ENCODE measurements around the gene GMIP.
A peak's percentile ranks its signal among the peaks of the same experiment; 100 is the strongest.
"Not testable (repeated sequence)": the region's sequence is repeated elsewhere in the genome, so short reads cannot be mapped to it uniquely, and the experiment has no call there.

GMIP gene

GRCh38 chr19:19670070-19670551 is 26.7 kb upstream of the GMIP start:
- no peaks in the 10 kb centered on the region for H3K27me3 ChIP-seq (ENCODE audit: control insufficient read depth, insufficient read depth, low read length)
- peaks cover 8% of the 10 kb centered on the region for H3K4me1 ChIP-seq (ENCODE audit: control insufficient read depth, insufficient read depth, low read length)
- H3K36me3 ChIP-seq (ENCODE audit: insufficient read depth, low read length), result no peaks in the 10 kb centered on the region
- H3K9me3 ChIP-seq (replicated peaks; ENCODE audit: low read length), result no peaks in the 10 kb centered on the region
- no peak overlapping the region for H3K9ac ChIP-seq (ENCODE audit: low read depth, low read length)
- H3K4me2 ChIP-seq (ENCODE audit: low read length), result peak overlapping the region; percentile 91
- peak overlapping the region; percentile 90 for H3K4me3 ChIP-seq (ENCODE audit: low read length)

GRCh38 chr19:19668230-19669012 is 25.0 kb upstream of the GMIP start, which contains the start of gene ZNF101:
Gene ZNF101 (plus strand): TSS chr19:19668839. CDS start chr19:19668964, 125 bp downstream.
- Histone ChIP-seq H3K4me2 (ENCODE audit: low read length) (peak within 1 kb of the TSS; percentile 91), H3K4me3 (ENCODE audit: low read length) (peak within 1 kb of the TSS; percentile 90), H3K36me3 (ENCODE audit: insufficient read depth, low read length) (no peaks in the 10 kb centered on the region), H3K27me3 (ENCODE audit: control insufficient read depth, insufficient read depth, low read length) (no peaks in the 10 kb centered on the region), H3K9me3 (replicated peaks; ENCODE audit: low read length) (no peaks in the 10 kb centered on the region), H3K4me1 (ENCODE audit: control insufficient read depth, insufficient read depth, low read length) (peaks cover 8% of the 10 kb centered on the region), H3K9ac (ENCODE audit: low read depth, low read length) (peak within 1 kb of the TSS; percentile 98)

- not testable (repeated sequence) for H3K4me3 ChIP-seq (ENCODE audit: low read length); H3K27me3 ChIP-seq (ENCODE audit: control insufficient read depth, insufficient read depth, low read length); H3K4me2 ChIP-seq (ENCODE audit: low read length); H3K9ac ChIP-seq (ENCODE audit: low read depth, low read length); H3K9me3 ChIP-seq (replicated peaks; ENCODE audit: low read length); H3K36me3 ChIP-seq (ENCODE audit: insufficient read depth, low read length)
- H3K4me1 ChIP-seq (ENCODE audit: control insufficient read depth, insufficient read depth, low read length), result peaks cover 26% of the 10 kb centered on the region
Observed at GRCh38 chr19:19665420-19665948, 22.0 kb upstream of the GMIP start.

- Histone ChIP-seq H3K27me3 (ENCODE audit: control insufficient read depth, insufficient read depth, low read length) (no peaks in the 10 kb centered on the region), H3K9me3 (replicated peaks; ENCODE audit: low read length) (no peaks in the 10 kb centered on the region), H3K36me3 (ENCODE audit: insufficient read depth, low read length) (peaks cover 7% of the 10 kb centered on the region), H3K4me2 (ENCODE audit: low read length) (peak within 1 kb of the TSS; percentile 89), H3K4me1 (ENCODE audit: control insufficient read depth, insufficient read depth, low read length) (peaks cover 21% of the 10 kb centered on the region), H3K9ac (ENCODE audit: low read depth, low read length) (peak within 1 kb of the TSS; percentile 93), H3K4me3 (ENCODE audit: low read length) (peak within 1 kb of the TSS; percentile 94)
Observed at GRCh38 chr19:19663256-19664120, 20.0 kb upstream of the GMIP start, which contains the start of gene ATP13A1. Gene ATP13A1 (minus strand): TSS chr19:19663676. CDS start chr19:19663666, 10 bp downstream.

- H3K36me3 ChIP-seq (ENCODE audit: insufficient read depth, low read length), result peaks cover 14% of the 10 kb centered on the region
- peaks cover 18% of the 10 kb centered on the region for H3K4me1 ChIP-seq (ENCODE audit: control insufficient read depth, insufficient read depth, low read length)
- no peaks in the 10 kb centered on the region for H3K9me3 ChIP-seq (replicated peaks; ENCODE audit: low read length)
- H3K4me3 ChIP-seq (ENCODE audit: low read length), result peak overlapping the region; percentile 94
- H3K9ac ChIP-seq (ENCODE audit: low read depth, low read length), result peak overlapping the region; percentile 93
- H3K4me2 ChIP-seq (ENCODE audit: low read length), result peak overlapping the region; percentile 89
- no peaks in the 10 kb centered on the region for H3K27me3 ChIP-seq (ENCODE audit: control insufficient read depth, insufficient read depth, low read length)
Observed at GRCh38 chr19:19662871-19663255, 19.4 kb upstream of the GMIP start.

- peaks cover 17% of the 10 kb centered on the region for H3K36me3 ChIP-seq (ENCODE audit: insufficient read depth, low read length)
- H3K4me1 ChIP-seq (ENCODE audit: control insufficient read depth, insufficient read depth, low read length), result peaks cover 18% of the 10 kb centered on the region
- H3K4me3 ChIP-seq (ENCODE audit: low read length), result peak overlapping the region; percentile 94
- H3K27me3 ChIP-seq (ENCODE audit: control insufficient read depth, insufficient read depth, low read length), result no peaks in the 10 kb centered on the region
- H3K9ac ChIP-seq (ENCODE audit: low read depth, low read length), result peak overlapping the region; percentile 93
- H3K9me3 ChIP-seq (replicated peaks; ENCODE audit: low read length), result no peaks in the 10 kb centered on the region
- H3K4me2 ChIP-seq (ENCODE audit: low read length), result peak overlapping the region; percentile 89
Observed at GRCh38 chr19:19662344-19662743, 18.9 kb upstream of the GMIP start.

GRCh38 chr19:19661675-19662251 is 18.3 kb upstream of the GMIP start:
- peaks cover 22% of the 10 kb centered on the region for H3K36me3 ChIP-seq (ENCODE audit: insufficient read depth, low read length)
- H3K9me3 ChIP-seq (replicated peaks; ENCODE audit: low read length), result no peaks in the 10 kb centered on the region
- no peaks in the 10 kb centered on the region for H3K27me3 ChIP-seq (ENCODE audit: control insufficient read depth, insufficient read depth, low read length)
- H3K4me1 ChIP-seq (ENCODE audit: control insufficient read depth, insufficient read depth, low read length), result peaks cover 18% of the 10 kb centered on the region
- peak overlapping the region; percentile 89 for H3K4me2 ChIP-seq (ENCODE audit: low read length)
- no peak overlapping the region for H3K9ac ChIP-seq (ENCODE audit: low read depth, low read length)
- peak overlapping the region; percentile 94 for H3K4me3 ChIP-seq (ENCODE audit: low read length)

GRCh38 chr19:19661141-19661674 is 17.8 kb upstream of the GMIP start:
- no peaks in the 10 kb centered on the region for H3K9me3 ChIP-seq (replicated peaks; ENCODE audit: low read length)
- H3K4me2 ChIP-seq (ENCODE audit: low read length), result peak overlapping the region; percentile 89
- peaks cover 18% of the 10 kb centered on the region for H3K4me1 ChIP-seq (ENCODE audit: control insufficient read depth, insufficient read depth, low read length)
- no peaks in the 10 kb centered on the region for H3K27me3 ChIP-seq (ENCODE audit: control insufficient read depth, insufficient read depth, low read length)
- H3K36me3 ChIP-seq (ENCODE audit: insufficient read depth, low read length), result peaks cover 26% of the 10 kb centered on the region
- H3K9ac ChIP-seq (ENCODE audit: low read depth, low read length), result no peak overlapping the region
- no peak overlapping the region for H3K4me3 ChIP-seq (ENCODE audit: low read length)

- peaks cover 41% of the 10 kb centered on the region for H3K36me3 ChIP-seq (ENCODE audit: insufficient read depth, low read length)
- H3K4me2 ChIP-seq (ENCODE audit: low read length), result no peak overlapping the region
Observed at GRCh38 chr19:19659646-19660245, 16.3 kb upstream of the GMIP start.

GRCh38 chr19:19657397-19657783 is 13.9 kb upstream of the GMIP start:
- H3K4me2 ChIP-seq (ENCODE audit: low read length), result no peak overlapping the region
- H3K9me3 ChIP-seq (replicated peaks; ENCODE audit: low read length), result no peaks in the 10 kb centered on the region
- H3K9ac ChIP-seq (ENCODE audit: low read depth, low read length), result no peak overlapping the region
- H3K4me1 ChIP-seq (ENCODE audit: control insufficient read depth, insufficient read depth, low read length), result peaks cover 14% of the 10 kb centered on the region
- no peak overlapping the region for H3K4me3 ChIP-seq (ENCODE audit: low read length)
- peaks cover 58% of the 10 kb centered on the region for H3K36me3 ChIP-seq (ENCODE audit: insufficient read depth, low read length)
- H3K27me3 ChIP-seq (ENCODE audit: control insufficient read depth, insufficient read depth, low read length), result no peaks in the 10 kb centered on the region

More at GRCh38 chr19:19659646-19660245, 16.3 kb upstream of the GMIP start:
- Histone ChIP-seq H3K9me3 (replicated peaks; ENCODE audit: low read length) (no peaks in the 10 kb centered on the region), H3K27me3 (ENCODE audit: control insufficient read depth, insufficient read depth, low read length) (no peaks in the 10 kb centered on the region), H3K9ac (ENCODE audit: low read depth, low read length) (no peak overlapping the region), H3K4me3 (ENCODE audit: low read length) (no peak overlapping the region), H3K4me1 (ENCODE audit: control insufficient read depth, insufficient read depth, low read length) (peaks cover 18% of the 10 kb centered on the region)
